PC-9 (cell line): ENCODE results near the gene CTCF. TPM values are rescaled to one million over a fixed set of nuclear protein-coding genes. Genes with fewer than 3 reads are reported as not detected.

Experiments used
- BruUV-seq: library from RNA; stranded (reverse); fragments of 400-500 nt; replicated peaks from 2 replicates; lab custom pipeline; 2021; lab: Mats Ljungman, UMichigan
- CTCF ChIA-PET: fragments of 300-600 bp; sonication (Branson Sonifier 250); formaldehyde crosslinking; loops from one replicate; lab custom pipeline; 2022; ENCODE audit warnings: antibody characterized with exemption; lab: Charles Lee
- POLR2A ChIA-PET: fragments of 300-600 bp; sonication (Branson Sonifier 250); formaldehyde crosslinking; loops from one replicate; lab custom pipeline; 2022; ENCODE audit warnings: antibody characterized with exemption; ENCODE audit not compliant: unreplicated experiment; lab: Charles Lee
- DNase-seq, 2 experiments: peaks; one replicate each; pipeline versions ENCODE4 v3.0.0 to v3.0.0-alpha.2; 2015 to 2022; ENCODE audit warnings: mixed read lengths in 1 of 2
- H2AFZ ChIP-seq: fragments of 200-600 bp; sonication (generic); 2 replicates; pipeline ENCODE4 v1.8.1; 2017; ENCODE audit warnings: antibody characterized with exemption
- H3F3A ChIP-seq: fragments of 200-600 bp; sonication (generic); 2 replicates; pipeline ENCODE4 v1.8.1; 2017; ENCODE audit warnings: antibody characterized with exemption, mild to moderate bottlenecking, low read depth; ENCODE audit not compliant: insufficient read depth
- H3K27ac ChIP-seq: fragments of 200-600 bp; sonication (generic); 2 replicates; pipeline ENCODE4 v1.6.1; 2016; ENCODE audit warnings: mixed run types
- H3K27me3 ChIP-seq: fragments of 200-600 bp; sonication (generic); 2 replicates; pipeline ENCODE4 v1.6.1; 2016; ENCODE audit warnings: low read depth, mixed run types; ENCODE audit not compliant: insufficient read depth
- H3K36me3 ChIP-seq: fragments of 200-600 bp; sonication (generic); 2 replicates; pipeline ENCODE4 v1.6.1; 2016; ENCODE audit warnings: low read depth, mixed run types
- H3K4me1 ChIP-seq: fragments of 200-600 bp; sonication (generic); replicated peaks from 2 replicates; pipeline ENCODE4 v1.6.1; 2016; ENCODE audit warnings: mixed run types; ENCODE audit not compliant: insufficient read depth
- H3K4me2 ChIP-seq: fragments of 200-600 bp; sonication (generic); 2 replicates; pipeline ENCODE4 v1.6.1; 2017; ENCODE audit warnings: mixed run types
- H3K4me3 ChIP-seq: fragments of 200-600 bp; sonication (generic); 2 replicates; pipeline ENCODE4 v1.6.1; 2016; ENCODE audit warnings: mixed run types
- H3K79me2 ChIP-seq: fragments of 200-600 bp; sonication (generic); 2 replicates; pipeline ENCODE4 v1.6.1; 2017; ENCODE audit warnings: low read depth, mixed run types
- H3K9me2 ChIP-seq: fragments of 200-600 bp; sonication (generic); 2 replicates; pipeline ENCODE4 v1.8.1; 2017; ENCODE audit warnings: mild to moderate bottlenecking; ENCODE audit not compliant: insufficient read depth
- H3K9me3 ChIP-seq: fragments of 200-600 bp; sonication (generic); 2 replicates; pipeline ENCODE4 v1.8.1; 2016; ENCODE audit warnings: low read depth; ENCODE audit not compliant: insufficient read depth
- H4K20me1 ChIP-seq: fragments of 200-600 bp; sonication (generic); 2 replicates; pipeline ENCODE4 v1.8.1; 2017; ENCODE audit not compliant: insufficient read depth
- EZH2 ChIP-seq: fragments of 200-600 bp; sonication (generic); IDR thresholded peaks from 2 replicates; pipeline ENCODE4 v1.8.0; 2017; ENCODE audit warnings: antibody characterized with exemption, low read depth
- intact Hi-C: fragments of 100-400 bp; cut with micrococcal nuclease; formaldehyde crosslinking; loops from one replicate; pipeline ENCODE4 v1.10.0; 2022; ENCODE audit not compliant: unreplicated experiment
- total RNA-seq: library from RNA; stranded (reverse); gene quantifications from 2 replicates; pipeline ENCODE4 v1.2.3, GENCODE V29; 2021
- TF ChIP-seq, protein P1 (sequence below): fragments of 200-600 bp; sonication (generic); conservative IDR thresholded peaks from 2 replicates; pipeline ENCODE4 v1.6.1; 2017; ENCODE audit warnings: mixed run types, antibody characterized with exemption, mild to moderate bottlenecking, moderate library complexity

The CTCF gene
- total RNA-seq, 1 experiment from 2014 or later: 39.0 TPM

DNA sequence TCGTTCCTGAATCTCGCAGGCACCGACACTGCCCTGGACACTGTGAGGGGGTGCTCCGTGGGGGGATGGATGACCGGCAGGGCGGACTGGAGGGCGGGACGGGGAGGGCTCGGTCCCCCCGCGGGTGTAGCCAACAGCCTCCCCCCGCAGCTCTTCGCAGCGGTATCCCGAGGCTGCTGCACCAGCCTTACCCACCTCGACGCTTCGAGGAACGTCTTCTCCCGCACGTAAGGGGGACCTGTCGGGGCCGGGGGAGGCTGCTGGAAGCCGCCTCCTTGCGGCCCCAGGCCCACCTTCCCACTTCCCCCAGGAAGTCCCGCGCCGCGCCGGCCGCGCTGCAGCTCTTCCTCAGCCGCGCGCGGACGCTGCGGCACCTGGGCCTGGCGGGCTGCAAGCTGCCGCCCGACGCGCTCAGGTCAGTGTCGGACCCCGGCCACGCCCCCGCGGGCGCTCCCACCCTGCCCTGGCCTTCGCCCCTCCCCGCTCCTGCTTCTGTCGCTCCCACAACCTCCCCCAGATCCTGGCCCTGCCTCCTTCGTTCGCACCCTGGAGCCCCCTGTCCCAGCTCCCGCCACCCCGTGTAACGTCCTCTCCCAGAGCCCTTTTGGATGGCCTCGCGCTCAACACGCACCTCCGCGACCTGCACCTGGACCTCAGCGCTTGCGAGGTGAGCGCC is 85.9 kb downstream of the CTCF start:
- intact Hi-C loops: no loop called here
- no TSS peak for BruUV-seq
- H3F3A ChIP-seq: peaks cover 3% of the 10 kb centered on the region; the same call in 1 of the 2 replicates
- H3K79me2 ChIP-seq: no peaks in the 10 kb centered on the region
- DNase-seq: no peak
- no peak overlapping the region for H3K4me2 ChIP-seq
- ChIA-PET CTCF (no interaction called here), POLR2A (no interaction called here)
- H3K36me3 ChIP-seq: no peaks in the 10 kb centered on the region
- H3K27me3 ChIP-seq: peaks cover 26% of the 10 kb centered on the region
- no peaks in the 10 kb centered on the region for H4K20me1 ChIP-seq
- 0 out of 2 replicates have a peak, but pooled peaks cover 1% of the 10 kb centered on the region for H3K4me1 ChIP-seq
- H3K9me3 ChIP-seq: no peaks in the 10 kb centered on the region
- TF ChIP-seq, protein P1, sequence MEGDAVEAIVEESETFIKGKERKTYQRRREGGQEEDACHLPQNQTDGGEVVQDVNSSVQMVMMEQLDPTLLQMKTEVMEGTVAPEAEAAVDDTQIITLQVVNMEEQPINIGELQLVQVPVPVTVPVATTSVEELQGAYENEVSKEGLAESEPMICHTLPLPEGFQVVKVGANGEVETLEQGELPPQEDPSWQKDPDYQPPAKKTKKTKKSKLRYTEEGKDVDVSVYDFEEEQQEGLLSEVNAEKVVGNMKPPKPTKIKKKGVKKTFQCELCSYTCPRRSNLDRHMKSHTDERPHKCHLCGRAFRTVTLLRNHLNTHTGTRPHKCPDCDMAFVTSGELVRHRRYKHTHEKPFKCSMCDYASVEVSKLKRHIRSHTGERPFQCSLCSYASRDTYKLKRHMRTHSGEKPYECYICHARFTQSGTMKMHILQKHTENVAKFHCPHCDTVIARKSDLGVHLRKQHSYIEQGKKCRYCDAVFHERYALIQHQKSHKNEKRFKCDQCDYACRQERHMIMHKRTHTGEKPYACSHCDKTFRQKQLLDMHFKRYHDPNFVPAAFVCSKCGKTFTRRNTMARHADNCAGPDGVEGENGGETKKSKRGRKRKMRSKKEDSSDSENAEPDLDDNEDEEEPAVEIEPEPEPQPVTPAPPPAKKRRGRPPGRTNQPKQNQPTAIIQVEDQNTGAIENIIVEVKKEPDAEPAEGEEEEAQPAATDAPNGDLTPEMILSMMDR: no peak
- no peak for TF ChIP-seq EZH2
- H3K27ac ChIP-seq: no peak overlapping the region
- H3K4me3 ChIP-seq: no peak overlapping the region
- H2AFZ ChIP-seq: no peak overlapping the region
- H3K9me2 ChIP-seq: no peaks in the 10 kb centered on the region

DNA sequence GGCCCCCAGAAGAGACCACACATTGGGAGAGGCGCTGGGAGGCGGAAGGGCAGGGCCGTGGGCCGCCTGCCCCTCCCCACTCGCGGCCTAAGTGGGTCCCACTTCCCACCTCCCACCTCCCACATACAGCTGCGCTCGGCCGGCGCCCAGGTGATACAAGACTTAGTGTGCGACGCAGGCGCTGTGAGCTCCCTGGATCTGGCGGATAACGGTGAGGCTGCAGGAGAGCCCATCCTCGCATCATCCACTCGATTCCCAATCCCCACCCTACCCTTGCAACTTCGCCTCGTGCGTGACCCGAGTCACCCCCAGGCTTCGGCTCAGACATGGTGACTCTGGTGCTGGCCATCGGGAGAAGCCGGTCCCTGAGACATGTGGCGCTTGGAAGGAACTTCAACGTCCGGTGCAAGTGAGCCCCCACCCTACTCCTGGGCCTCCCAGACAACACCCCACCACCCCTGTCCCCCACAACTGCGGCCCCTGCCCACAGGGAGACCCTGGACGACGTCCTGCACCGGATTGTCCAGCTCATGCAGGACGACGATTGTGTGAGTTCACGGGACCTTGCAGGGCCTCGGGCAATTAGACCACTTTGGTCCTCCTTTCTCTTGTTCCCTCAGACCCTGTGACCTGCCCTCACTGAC is 86.6 kb downstream of the CTCF start:
- TF ChIP-seq, protein P1: no peak
- no peak for TF ChIP-seq EZH2
- Histone ChIP-seq H3K9me2 (no peaks in the 10 kb centered on the region), H3K27ac (no peak overlapping the region), H3K4me2 (no peak overlapping the region), H3K9me3 (no peaks in the 10 kb centered on the region), H3K79me2 (no peaks in the 10 kb centered on the region), H3K27me3 (peaks cover 32% of the 10 kb centered on the region), H3K4me1 (0 out of 2 replicates have a peak, but pooled peaks cover 5% of the 10 kb centered on the region), H4K20me1 (no peaks in the 10 kb centered on the region), H3F3A (peaks cover 2% of the 10 kb centered on the region; the same call in 1 of the 2 replicates), H3K36me3 (no peaks in the 10 kb centered on the region), H3K4me3 (no peak overlapping the region), H2AFZ (no peak overlapping the region)
- BruUV-seq: no TSS peak
- DNase-seq: no peak
- ChIA-PET CTCF (no interaction called here), POLR2A (no interaction called here)
- intact Hi-C loops: no loop called here

DNA sequence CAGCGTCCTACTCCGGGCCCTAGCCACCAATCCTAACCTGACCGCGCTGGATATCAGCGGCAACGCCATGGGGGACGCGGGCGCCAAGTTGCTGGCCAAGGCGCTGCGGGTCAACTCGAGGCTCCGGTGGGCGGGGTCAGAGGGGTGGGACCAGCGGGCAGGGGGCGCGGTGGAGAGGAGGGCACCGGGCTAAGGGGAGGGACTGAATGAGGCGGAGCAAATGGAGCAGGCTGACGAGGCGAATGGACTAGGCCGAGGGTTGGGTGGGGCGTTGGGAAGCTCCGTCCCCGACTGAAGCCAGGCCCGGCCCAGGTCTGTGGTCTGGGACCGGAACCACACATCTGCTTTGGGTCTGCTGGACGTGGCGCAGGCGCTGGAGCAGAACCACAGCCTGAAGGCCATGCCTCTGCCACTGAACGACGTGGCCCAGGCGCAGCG is 87.2 kb downstream of the CTCF start:
- H3K36me3 ChIP-seq: no peaks in the 10 kb centered on the region
- H3K27me3 ChIP-seq: peaks cover 38% of the 10 kb centered on the region
- no peak overlapping the region for H2AFZ ChIP-seq
- CTCF ChIA-PET: no interaction called here
- no peak overlapping the region for H3K27ac ChIP-seq
- H3K4me2 ChIP-seq: no peak overlapping the region
- no peak for DNase-seq
- H3K4me3 ChIP-seq: no peak overlapping the region
- no TSS peak for BruUV-seq
- no peaks in the 10 kb centered on the region for H3K9me3 ChIP-seq
- H3F3A ChIP-seq: no peaks in the 10 kb centered on the region
- no peak for TF ChIP-seq EZH2
- TF ChIP-seq, protein P1: no peak
- H3K9me2 ChIP-seq: no peaks in the 10 kb centered on the region
- no peaks in the 10 kb centered on the region for H4K20me1 ChIP-seq
- POLR2A ChIA-PET: no interaction called here
- intact Hi-C loops: no loop called here
- no peaks in the 10 kb centered on the region for H3K79me2 ChIP-seq
- H3K4me1 ChIP-seq: 0 out of 2 replicates have a peak, but pooled peaks cover 5% of the 10 kb centered on the region
